SK-N-MC (cell line): ENCODE results near the gene GLYAT.

Source experiments
- EZH2 ChIP-seq: fragments of 200-600 bp; sonication (generic); IDR thresholded peaks from one replicate; pipeline ENCODE4 v1.6.1; 2017; ENCODE audit warnings: antibody characterized with exemption
- FOXP2 ChIP-seq: optimal IDR thresholded peaks from 2 replicates; pipeline ENCODE3; 2011; ENCODE audit warnings: mild to moderate bottlenecking, moderate library complexity; ENCODE audit not compliant: insufficient read depth; ENCODE audit errors: extremely low read length, control extremely low read depth
- POLR2AphosphoS5 ChIP-seq: IDR thresholded peaks from 2 replicates; pipeline ENCODE4 v1.6.1; 2012; ENCODE audit warnings: mild to moderate bottlenecking, low read depth, low read length, borderline replicate concordance

DNA sequence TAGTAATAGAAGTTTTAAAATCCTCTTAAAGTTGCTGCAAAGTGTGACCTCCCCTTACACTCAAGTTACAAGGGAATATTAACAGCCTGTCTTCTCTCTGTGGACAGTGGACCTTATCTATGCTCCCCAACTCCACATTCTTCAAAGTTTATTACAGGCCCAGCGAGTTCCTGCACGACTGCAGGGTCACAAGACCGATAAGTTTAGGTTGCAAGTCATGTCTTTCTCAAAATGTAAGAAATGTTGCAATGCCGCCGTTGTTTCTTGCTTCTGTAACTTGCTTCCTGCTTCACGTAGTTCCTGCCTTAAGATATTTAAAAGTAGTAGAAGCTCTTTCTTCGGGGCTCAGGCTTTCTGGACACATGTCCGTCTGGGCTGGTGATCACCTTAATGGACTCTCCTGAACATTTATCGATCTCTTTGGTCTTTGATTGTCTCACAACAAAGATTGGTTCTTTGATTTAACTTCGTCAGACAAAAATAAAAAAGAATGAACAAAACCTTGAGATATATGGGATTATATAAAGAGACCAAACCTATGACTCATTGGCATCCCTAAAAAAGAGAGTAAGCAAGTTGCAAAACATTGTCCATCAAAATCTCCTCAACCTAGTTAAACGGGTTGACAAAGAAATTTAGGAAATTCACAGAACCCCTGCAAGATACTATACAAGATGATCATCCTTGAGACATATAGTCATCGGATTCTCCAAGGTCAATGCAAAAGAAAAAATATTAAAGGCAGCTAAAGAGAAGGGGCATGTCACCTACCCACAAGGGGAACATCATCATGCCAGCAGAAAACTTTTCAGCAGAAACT is 45.4 kb upstream of the GLYAT start:
- TF ChIP-seq EZH2 = no peak
- no peak for TF ChIP-seq POLR2AphosphoS5
- TF ChIP-seq FOXP2 = no peak
